Activated CD4-positive, alpha-beta T cell treated with anti-CD3 and anti-CD28 coated beads, Interleukin-2, amount 50 U/mL, for 1 hour (primary cell): Measurements from ENCODE around the gene TFG.
A peak's percentile ranks its signal among the peaks of the same experiment; 100 is the strongest.
"Not testable (repeated sequence)": the region's sequence is repeated elsewhere in the genome, so short reads cannot be mapped to it uniquely, and the experiment has no call there.

Source experiments
- DNase-seq: peaks from one replicate; pipeline ENCODE4 v3.0.0-alpha.2; 2020

The TFG gene

DNA sequence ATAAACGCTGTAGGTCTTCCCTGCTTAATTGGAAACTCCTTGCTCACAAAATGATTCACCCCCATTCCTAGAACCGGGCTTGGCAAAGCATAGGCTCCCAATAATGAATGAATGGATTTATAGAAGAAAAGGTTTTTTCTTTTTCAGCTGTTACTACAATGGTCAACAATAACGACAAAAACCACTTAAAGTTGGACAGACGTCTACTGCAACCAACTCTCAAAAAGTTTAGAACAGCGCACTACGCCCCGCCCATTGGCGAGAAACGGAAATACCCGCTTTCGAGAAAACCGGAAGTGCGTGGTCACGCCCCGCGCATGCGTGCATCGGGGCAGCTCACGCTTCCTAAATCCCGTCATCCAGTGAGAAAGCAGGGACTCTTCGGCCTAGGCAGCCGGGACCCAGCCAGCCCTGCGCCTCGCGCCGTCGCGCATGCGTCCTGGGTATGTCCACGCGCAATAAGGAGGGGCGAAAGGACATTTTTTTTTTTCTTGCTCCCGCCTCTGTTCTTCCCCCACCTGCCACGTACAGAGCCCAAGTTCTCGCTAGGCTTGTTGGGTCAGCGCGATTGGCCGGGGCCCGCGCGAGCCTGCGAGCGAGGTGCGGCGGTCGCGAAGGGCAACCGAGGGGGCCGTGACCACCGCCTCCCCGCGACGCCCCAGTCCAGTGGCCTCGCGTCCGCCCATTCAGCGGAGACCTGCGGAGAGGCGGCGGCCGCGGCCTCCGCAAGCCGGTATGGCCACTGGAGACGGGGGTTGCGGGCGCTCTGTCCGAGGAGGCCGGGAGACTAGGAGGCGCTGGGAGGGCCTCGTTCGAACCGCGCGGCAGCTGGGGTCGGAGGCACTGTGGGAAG is at the start of gene TFG:
Gene TFG (plus strand): TSS at position 506 of the 853 bp plus-strand sequence. CDS start 4,192 bp downstream, outside the sequence.
- DNase-seq, result peak; percentile 96

DNA sequence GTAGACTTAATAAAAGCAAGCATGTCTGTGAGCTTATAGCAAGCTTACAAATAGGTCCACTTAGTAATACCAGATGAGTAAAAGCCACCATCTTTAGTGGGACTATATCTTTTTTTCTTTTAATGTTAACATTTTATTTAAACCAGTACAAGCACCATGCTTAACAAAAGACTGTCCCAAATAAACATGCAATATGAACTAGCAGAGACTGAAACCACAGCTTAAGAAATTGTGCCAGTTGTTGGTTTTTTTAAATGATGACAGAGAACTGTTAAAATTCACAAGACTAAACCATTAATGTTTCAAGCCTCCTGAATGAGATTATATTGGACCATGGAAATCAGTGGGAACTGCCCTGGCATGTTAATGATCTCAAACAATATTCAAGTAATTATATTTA is 48.0 kb upstream of the TFG start:
- DNase-seq, result not testable (repeated sequence)

DNA sequence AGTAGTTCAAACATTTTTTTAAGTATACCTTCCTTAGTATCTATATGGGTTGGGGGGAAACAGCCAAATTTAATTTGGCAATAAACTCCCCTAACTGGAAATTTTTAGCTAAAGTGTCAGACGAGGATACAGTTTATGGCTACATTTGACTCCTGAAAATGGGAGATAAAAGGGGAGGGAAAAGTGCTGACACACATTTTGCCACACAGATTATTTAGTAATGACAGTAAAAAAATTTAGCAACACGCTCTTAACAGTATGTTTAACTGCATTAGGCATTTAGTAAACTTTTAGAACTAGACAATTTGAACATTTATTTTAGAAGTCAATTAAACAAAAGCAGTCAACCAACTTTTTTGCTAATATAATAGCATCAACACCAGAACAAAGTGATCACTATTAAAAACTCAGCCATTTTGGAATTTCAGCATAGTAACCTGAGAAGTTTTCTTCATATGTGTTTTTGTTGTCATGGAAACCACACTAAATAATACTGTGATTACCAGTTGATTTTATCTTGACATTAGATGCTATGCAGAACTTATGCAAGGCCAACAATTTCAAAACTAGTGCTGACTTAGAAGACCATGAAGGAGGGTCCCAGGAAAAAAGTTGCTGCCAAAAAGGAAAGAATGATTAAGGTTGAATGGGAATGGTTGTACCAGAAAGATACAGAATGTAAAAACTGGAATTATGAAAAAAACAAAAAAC is 47.0 kb upstream of the TFG start:
- DNase-seq, result no peak

DNA sequence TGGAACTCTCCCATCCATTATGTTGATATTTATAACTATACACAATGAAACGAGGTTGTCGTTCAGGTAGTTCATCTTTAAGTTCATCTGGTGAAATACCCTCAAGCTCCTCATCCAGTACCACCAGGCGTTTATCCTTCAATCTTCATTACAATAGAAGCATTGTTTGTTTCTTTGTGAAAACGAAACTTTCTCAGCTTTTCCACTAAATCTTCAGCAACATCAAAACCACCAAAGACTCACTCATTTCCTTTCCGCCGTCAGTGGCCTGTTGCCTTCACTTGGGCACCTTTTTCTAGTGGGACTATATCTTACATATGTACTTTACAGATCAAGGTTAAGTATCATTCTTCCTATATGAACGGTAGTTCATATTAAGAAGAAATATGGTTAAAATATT is 44.1 kb upstream of the TFG start:
- peak; percentile 24 for DNase-seq

DNA sequence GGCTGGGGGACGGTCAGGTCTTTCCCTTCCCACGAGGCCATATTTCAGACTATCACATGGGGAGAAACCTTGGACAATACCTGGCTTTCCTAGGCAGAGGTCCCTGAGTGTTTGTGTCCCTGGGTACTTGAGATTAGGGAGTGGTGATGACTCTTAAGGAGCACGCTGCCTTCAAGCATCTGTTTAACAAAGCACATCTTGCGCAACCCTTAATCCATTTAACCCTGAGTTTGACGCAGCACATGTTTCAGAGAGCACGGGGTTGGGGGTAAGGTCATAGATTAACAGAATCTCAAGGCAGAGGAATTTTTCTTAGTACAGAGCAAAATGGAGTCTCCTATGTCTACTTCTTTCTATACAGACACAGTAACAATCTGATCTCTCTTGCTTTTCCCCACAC is 42.6 kb upstream of the TFG start:
- DNase-seq, result not testable (repeated sequence)

DNA sequence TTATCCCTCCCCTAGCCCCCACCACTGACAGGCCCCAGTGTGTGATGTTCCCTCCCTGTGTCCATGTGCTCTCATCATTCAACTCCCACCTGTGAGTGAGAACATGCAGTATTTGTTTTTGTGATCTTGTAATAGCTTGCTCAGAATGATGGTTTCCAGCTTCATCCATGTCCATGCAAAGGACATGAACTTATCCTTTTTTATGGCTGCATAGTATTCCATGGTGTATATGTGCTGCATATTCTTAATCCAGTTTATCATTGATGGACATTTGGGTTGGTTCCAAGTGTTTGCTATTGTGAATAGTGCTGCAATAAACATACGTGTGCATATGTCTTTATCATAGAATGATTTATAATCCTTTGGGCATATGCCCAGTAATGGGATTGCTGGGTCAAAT is 42.0 kb upstream of the TFG start:
- not testable (repeated sequence) for DNase-seq

DNA sequence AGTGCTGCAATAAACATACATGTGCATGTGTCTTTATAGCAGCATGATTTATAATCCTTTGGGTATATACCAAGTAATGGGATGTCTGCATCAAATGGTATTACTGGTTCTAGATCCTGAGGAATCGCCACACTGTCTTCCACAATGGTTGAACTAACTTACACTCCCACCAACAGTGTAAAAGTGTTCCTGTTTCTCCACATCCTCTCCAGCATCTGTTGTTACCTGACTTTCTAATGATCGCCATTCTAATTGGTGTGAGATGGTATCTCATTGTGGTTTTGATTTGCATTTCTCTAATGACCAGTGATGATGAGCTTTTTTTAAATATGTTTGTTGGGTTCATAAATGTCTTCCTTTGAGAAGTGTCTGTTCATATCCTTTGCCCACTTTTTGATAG is 38.3 kb upstream of the TFG start:
- not testable (repeated sequence) for DNase-seq

DNA sequence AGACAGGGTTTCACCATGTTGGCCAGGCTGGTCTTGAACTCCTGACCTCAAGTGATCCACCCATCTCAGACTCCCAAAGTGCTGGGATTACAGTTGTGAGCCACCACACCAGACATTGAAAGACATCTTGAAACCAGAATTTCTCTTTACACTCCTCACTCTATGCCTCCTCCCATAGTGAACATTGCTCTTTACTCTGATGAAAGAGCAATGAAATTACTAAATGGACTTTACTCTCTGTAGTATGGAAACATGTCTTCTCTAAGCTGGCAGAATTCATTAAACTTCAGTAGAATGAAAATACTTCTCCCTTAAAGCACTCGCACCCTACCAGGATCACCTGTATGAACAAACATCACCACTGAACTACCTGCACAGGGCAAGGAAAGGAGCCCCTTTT is 27.8 kb upstream of the TFG start:
- DNase-seq, result no peak

DNA sequence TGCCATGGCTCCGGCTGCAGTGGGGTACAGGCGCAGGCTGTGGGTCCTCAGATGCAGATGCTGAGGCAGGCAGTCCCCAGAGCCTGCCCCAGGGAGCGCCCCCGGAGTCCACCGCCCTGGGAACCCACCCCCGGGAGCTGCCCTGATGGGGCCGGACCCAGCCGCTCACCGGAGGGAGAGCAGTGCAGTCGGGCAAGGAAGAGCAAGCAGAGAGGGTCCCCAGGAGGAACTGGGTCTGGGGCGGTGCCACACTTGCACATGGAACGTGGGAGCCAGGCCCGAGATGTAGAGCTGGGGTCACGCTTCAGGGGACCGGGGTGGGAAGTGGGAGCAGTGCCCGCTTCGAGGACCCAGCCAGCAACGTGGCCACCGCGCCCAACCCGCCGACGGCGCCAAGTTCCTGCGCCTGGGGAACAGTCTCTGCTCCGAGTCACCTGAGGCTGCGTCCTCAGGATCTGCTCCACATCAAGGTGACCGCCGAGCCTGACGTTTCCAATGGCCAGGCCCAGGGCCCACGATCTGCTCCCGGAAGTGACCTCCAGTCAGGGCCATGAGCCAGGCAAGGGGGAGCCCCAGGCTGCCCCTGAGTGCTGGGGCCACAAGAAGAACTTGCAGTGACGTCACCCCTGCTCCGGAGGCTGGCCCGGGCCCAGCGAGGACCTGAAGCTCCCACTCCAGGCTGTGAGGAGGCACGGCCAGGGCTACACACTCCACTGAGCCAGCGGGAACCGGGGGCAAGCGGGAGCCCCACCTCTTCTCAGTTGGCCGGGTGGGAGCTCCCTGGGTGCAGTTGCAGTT is 27.0 kb upstream of the TFG start:
- DNase-seq, result no peak

DNA sequence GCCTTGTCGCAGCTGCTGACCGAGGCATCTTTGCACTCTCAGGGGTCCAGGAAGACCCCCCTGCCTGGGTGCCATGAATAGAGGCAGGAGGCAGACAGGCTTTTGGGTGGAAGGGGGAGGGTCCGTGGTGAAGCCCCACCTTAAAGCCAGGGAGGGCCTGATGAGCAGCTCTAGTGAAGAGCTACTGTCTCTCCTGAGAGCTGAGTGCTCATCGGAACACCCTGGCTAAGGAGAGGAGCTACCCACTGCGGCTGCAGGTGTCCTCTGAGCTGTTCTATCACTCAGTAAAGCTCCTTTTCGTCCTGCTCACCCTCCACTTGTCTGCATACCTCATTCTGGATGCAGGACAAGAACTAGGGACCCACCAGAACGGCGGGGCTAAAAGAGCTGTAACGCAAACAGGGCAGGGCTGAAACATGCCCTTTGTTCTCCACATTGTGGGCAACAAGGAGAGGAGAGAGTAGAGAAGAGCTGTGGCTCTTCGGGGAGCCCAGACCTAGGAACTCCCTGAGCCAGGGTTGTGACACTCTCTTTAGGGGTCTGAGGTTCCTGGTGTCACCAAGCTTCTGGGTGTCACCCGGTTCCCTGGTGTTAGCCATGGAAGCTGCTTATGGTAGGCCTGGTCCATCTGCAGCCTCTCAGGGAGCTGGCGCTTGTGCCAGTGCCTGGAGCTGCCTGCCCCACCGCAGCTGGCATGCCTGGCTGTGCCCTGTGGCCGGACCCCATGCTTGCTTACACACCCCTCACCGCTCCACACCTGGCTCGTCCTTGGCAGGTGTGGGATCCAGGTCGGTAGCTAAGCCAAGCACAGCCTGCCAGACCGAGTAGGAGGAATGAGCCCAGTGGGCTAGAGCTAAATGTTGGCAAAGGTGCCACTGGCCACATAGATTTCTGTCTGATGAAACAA is 26.2 kb upstream of the TFG start:
- DNase-seq, result no peak

DNA sequence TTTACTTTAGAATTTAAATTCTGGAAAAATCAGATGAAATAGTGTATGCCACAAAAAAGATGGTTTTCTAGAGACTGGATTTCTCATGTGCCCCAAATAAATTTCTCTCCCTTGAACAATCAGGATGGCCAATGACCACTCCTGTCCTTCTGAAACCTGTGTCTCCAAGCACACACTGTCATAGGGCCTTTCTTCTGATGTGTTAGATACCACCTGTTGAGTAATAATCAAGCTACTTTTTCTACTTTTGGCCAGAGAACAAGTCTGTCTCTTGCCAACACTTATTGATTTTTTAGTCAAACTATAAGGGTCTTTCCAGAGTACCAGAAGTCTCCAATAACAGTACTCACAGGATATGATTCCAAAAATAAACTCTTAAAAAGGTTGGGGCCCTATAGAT is 16.1 kb upstream of the TFG start:
- no peak for DNase-seq

DNA sequence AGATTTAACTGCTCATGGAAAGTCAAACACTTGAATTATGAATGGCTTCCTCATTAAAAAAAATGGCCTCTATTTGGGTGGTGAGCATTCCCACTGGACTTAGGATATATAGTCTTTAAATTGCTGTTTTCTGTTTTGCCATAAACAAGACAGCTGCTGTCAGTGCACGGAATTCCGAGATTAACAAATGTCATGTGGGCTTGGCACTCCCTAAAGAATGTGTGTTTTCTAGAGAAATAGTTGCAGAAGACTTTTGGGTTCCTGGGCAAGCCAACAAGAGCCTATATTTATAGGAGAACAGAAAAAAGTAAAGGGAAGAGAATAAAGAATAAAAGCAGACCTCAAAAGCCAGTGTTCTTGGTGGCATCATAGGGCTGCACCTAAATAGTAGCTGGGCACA is 13.6 kb upstream of the TFG start:
- DNase-seq, result no peak

DNA sequence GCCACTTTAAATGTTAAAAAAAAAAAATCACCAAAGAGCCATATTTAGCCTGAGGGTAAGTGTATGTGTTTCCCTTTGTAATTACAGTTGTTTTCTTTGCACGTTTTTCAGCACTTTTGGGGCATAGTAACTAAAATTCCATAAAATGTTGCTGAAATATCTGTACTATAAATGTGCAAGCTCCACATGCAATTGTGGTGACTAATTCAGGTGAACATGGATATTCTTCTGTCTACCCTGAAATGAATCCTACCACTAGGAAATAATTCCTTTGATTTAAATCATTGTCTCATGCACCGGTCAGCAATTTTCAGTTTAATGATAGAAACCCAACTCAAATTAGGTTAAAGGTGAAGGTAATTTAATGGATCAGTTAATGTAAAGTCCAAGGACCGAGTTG is 13.1 kb upstream of the TFG start:
- no peak for DNase-seq

DNA sequence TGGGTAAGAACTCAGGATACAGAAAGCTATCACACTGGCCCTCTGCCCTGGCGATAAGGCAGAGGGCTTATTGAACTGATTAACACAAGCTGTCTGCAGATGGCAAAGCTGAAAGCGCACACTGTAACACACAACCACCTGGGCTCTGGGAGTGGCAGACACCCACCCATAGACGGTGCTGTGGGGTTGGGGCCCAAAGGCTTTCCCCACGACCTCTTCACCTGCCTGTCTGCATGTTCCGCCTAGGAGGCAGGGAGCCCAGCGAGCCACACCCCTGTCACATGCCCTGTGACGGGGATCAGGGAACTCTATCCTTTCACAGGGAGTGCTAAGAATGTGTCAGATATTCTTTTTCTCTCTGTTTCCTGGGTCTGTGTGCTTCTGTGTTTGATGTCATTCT is 12.1 kb upstream of the TFG start:
- DNase-seq, result no peak

DNA sequence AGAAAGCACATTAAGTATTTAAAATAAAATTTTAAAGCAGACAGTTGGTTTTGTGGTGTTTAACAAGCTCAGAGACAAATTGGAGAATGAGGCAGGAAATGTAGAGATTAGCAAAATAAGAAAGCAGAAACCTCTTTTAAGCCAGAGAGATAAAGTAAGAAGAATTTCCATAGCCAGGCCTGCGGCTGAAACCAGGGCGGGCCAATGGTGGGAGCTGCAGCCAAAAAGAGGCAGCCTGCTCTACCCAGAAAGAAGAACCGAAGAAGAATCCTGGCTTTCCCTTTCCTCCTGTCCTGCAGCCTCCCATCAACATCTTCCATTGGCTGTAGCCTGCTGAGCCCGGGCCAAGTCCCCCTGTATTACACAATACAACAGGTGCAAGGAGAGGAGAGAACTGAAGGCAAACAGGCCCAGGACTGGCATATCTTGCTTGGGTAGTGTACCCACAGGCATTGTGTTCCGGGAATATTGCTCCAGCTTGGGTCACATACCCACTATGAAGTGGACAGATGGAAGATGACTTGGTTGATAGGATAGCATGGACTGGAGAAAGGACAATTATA is 11.5 kb upstream of the TFG start:
- DNase-seq, result no peak

DNA sequence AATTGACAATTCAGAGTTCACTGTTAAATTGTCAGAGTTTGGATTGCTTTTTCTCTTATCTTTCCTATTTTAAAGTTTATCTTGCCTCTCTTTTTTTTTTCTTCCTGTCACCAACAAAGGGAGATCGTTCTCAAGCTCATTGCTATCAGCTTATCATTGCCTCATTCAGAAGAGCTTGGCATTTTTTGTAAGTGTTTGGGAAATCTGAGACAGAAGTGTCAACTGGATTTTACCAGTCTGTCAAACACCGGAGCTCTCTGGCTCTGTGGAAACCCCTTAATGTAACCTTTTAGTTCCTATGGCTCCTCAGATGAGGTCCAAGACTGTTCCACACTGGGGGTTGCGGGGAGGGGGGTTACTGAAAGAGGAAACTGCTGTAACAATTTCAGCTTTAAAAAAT is 10.6 kb upstream of the TFG start:
- DNase-seq, result no peak

DNA sequence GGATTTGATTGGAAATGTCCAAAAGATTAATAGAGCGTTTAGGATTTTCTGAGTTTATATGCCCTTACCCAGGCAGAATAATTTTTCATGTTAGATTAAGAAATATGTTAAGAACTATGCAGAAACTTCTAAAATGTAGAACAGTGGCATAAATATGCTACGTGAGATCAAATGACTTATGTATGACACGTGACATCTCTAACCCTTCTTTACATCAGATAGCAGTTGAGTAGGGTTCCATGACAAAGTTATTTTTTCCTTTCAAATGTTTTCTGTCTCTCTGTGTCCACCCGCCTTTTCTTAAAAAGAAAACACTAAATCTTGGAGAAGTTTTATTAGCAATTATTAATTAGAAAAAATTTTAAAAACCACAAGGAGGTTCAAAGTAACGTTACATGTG is 8.6 kb upstream of the TFG start:
- no peak for DNase-seq

DNA sequence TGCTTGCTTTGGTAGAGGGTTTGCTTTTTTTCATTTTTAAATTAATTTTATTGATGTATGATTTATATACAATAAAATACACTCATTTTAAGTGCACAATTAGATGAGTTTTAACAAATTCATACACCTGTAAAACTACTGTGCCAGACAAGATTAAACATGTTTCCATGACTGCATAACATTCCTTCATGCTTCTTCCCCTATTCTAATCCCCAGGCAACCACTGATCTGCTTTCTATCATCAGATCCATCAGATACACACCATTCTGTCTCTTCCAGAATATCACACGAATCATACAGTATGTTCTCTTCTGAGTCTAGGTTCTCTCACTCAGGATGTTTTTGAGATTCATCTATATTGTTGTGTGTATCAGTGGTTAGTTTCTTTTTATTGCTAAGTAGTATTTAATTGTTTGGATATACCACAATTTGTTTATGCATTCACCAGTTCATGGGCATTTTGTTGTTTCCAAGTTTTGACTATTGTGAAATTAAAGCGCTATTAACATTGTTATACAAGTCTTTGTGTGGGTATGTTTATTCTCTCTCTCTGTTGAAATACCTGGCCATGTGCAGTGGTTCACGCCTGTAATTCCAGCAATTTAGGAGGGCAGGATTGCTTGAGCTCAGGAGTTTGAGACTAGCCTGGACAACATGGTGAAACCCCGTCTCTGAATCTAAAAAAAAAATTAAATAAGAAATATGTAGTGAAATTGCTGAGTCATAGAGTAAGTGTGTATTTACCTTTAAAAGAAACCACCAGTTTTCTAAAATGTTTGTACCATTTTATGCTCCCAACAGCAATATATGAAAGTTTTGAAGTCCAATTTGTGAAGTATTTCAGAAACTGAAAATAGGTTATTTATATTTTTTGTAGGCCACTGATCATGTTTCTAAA is 7.0 kb upstream of the TFG start:
- no peak for DNase-seq

DNA sequence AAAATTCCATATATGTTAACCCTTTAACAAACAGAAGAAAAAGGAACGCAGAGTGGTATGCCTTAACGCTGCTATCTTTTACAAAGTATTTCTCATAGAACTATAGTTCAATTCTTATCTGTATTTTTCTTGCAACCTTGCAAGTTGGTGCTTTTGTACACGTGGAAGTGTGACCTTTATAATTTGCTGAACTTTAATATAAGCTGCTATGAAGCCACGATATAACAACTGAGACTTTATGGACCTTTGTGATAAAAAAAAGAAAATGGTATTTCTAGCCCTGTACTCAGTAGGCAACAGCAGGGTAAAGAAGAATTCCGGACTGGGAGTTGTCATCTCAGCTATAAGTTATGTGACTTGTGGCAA is 6.3 kb upstream of the TFG start:
- no peak for DNase-seq

DNA sequence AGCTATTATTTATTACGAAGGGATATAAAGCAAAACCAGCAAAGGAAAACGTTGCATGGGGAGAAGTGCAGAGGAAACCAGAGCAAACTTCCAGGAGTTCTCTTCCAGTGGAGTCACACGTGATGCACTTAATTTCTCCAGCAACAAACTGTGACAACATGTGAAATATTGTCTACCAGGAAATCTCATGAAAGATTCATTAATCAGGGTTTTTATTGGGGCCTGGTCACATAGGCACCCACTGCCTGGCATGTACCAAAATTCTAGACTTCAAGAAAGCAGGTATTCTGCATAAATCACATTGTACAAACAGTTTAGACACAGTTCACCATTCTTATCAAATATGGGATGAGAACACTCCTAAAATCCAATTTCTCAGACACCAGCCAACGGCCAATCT is 5.4 kb upstream of the TFG start:
- DNase-seq, result no peak

DNA sequence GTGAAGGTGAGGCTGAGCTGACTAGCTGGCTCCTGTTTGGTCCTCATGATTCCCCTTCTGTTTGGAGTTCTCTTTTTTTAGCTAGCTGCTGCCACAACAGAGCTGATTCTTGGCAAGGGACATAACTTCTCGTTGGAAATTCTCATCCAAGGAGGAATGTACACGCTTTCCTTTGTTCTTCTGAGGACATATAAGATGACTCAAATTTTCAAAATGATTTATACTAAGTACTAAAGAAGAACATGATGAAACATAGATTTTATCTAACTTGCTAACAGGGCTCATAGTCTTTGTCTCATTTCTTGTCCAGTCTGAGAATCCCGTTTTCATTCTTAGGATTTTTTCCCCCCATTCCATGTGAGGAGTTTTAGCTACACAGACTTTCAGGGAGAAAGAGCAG is 2.9 kb upstream of the TFG start:
- no peak for DNase-seq
